ENCODE data around the gene MCTP1.

Gene MCTP1

DNA sequence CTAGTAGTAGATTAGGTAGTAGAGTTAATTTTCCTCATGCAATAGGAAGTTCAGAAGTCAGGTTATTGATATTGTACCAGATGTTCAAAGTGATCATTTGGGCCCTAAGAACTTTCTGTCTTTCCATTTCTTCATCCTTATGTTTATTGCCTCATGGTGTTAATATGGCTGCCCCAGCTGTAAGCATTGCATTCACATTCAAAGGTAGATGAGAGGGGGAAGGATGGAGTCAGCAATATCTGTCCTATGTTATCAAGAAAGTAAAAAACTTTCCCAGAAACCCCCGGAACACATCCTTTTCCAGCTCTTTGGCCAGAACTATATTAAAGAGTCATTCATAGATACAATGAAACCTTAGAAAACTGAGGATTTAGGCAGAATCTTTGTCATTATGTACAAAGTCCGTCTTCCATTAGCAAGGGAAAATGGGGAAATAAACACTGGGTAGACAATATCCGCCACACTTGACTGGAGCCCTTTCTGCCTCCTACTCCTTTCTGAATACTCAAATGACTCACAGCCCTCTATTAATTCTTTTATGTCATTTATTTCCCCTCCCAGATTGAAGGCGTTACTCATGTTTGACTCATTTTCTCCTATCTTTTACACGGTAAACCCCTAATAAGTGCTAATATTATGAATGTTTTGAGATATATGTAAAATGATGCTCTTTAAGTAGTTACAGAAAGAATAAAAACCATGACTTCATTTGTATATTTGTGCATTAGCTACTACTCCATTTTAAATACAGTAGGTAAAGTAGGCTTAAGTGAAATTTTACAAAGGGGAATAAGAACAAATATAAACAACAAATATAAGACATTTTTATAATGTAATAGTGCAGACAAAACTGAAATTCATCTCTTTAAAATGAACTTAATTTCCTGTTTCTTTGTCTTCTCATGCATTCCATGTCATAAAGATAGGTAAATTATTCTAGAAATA lies 538.8 kb downstream of the MCTP1 start:
- Histone ChIP-seq H3K9ac (ENCODE audit: low read length) (no peak overlapping the region), H3K27ac (ENCODE audit: low read length) (no peak overlapping the region; the same call in 1 of the 2 replicates), H3K4me3 (ENCODE audit: low read length) (peak overlapping the region; percentile 44), H4K20me1 (ENCODE audit: insufficient read depth, low read length) (no peaks in the 10 kb centered on the region), H3K9me3 (ENCODE audit: insufficient read depth, low read length) (no peaks in the 10 kb centered on the region), H3K36me3 (replicated peaks; ENCODE audit: low read depth, low read length) (no peaks in the 10 kb centered on the region), H3K27me3 (ENCODE audit: low read depth, low read length) (no peaks in the 10 kb centered on the region), H3K4me1 (ENCODE audit: low read length) (peaks cover 42% of the 10 kb centered on the region), H3K4me2 (ENCODE audit: low read length) (peak overlapping the region; percentile 65), H2AFZ (ENCODE audit: low read depth, low read length) (no peak overlapping the region), H3K79me2 (ENCODE audit: low read length) (no peaks in the 10 kb centered on the region)
- TF ChIP-seq, protein P1, sequence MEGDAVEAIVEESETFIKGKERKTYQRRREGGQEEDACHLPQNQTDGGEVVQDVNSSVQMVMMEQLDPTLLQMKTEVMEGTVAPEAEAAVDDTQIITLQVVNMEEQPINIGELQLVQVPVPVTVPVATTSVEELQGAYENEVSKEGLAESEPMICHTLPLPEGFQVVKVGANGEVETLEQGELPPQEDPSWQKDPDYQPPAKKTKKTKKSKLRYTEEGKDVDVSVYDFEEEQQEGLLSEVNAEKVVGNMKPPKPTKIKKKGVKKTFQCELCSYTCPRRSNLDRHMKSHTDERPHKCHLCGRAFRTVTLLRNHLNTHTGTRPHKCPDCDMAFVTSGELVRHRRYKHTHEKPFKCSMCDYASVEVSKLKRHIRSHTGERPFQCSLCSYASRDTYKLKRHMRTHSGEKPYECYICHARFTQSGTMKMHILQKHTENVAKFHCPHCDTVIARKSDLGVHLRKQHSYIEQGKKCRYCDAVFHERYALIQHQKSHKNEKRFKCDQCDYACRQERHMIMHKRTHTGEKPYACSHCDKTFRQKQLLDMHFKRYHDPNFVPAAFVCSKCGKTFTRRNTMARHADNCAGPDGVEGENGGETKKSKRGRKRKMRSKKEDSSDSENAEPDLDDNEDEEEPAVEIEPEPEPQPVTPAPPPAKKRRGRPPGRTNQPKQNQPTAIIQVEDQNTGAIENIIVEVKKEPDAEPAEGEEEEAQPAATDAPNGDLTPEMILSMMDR (IDR thresholded peaks at IDR 0.05; ENCODE audit: low read depth, low read length), result no peak
- no peak for TF ChIP-seq EZH2phosphoT487 (IDR thresholded peaks at IDR 0.05; ENCODE audit: low read depth)

DNA sequence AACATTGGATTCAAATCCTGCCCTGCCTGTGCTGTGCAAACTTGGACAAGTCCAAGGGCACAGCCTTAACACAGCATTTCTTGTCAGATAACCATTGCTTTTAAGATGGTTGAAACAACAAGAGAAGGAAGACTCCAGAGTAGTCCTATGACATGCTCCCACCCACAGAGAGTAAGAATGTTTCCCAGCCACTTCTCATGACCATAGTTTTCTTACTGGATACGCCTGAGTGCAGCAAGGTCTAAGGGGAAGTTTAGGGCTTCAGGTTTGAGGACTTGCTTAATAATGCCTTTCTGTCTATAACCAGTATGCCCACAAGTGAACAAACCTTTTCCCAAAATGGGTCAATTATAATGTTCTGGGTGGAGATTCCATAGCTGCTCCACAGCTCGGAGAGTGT lies 540.0 kb downstream of the MCTP1 start:
- Histone ChIP-seq H4K20me1 (ENCODE audit: insufficient read depth, low read length) (no peaks in the 10 kb centered on the region), H3K4me2 (ENCODE audit: low read length) (peak overlapping the region; percentile 65), H3K36me3 (replicated peaks; ENCODE audit: low read depth, low read length) (no peaks in the 10 kb centered on the region), H3K4me3 (ENCODE audit: low read length) (no peak overlapping the region), H2AFZ (ENCODE audit: low read depth, low read length) (no peak overlapping the region), H3K27ac (ENCODE audit: low read length) (no peak overlapping the region), H3K4me1 (ENCODE audit: low read length) (peaks cover 42% of the 10 kb centered on the region), H3K27me3 (ENCODE audit: low read depth, low read length) (no peaks in the 10 kb centered on the region), H3K9me3 (ENCODE audit: insufficient read depth, low read length) (no peaks in the 10 kb centered on the region), H3K79me2 (ENCODE audit: low read length) (no peaks in the 10 kb centered on the region), H3K9ac (ENCODE audit: low read length) (no peak overlapping the region)
- no peak for TF ChIP-seq EZH2phosphoT487 (IDR thresholded peaks at IDR 0.05; ENCODE audit: low read depth)
- TF ChIP-seq, protein P1 (IDR thresholded peaks at IDR 0.05; ENCODE audit: low read depth, low read length), result no peak

DNA sequence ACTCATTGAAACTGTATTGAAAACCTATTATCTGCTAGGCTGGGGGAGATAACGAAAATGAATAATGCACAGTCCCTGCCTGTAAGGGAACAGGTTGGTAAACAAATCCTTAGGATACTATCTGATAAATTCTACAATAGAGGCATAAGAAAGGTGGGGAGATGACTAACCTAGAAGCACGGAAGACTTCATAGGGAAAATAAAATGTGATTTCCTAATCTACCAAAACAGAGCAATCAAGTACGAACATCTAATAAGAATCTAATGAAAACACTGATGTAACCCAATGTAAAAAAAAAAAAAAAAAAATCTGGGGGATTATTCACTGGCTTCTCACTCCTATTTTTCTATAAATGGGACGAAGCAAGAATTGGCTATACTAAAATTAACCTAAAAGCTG lies 542.0 kb downstream of the MCTP1 start:
- H3K36me3 ChIP-seq (replicated peaks; ENCODE audit: low read depth, low read length), result no peaks in the 10 kb centered on the region
- H3K4me2 ChIP-seq (ENCODE audit: low read length), result no peak overlapping the region
- peaks cover 36% of the 10 kb centered on the region for H3K4me1 ChIP-seq (ENCODE audit: low read length)
- H2AFZ ChIP-seq (ENCODE audit: low read depth, low read length), result no peak overlapping the region
- H3K4me3 ChIP-seq (ENCODE audit: low read length), result no peak overlapping the region
- no peak overlapping the region for H3K27ac ChIP-seq (ENCODE audit: low read length)
- TF ChIP-seq, protein P1 (IDR thresholded peaks at IDR 0.05; ENCODE audit: low read depth, low read length), result no peak
- no peak for TF ChIP-seq EZH2phosphoT487 (IDR thresholded peaks at IDR 0.05; ENCODE audit: low read depth)
- no peaks in the 10 kb centered on the region for H3K9me3 ChIP-seq (ENCODE audit: insufficient read depth, low read length)
- no peak overlapping the region for H3K9ac ChIP-seq (ENCODE audit: low read length)
- no peaks in the 10 kb centered on the region for H4K20me1 ChIP-seq (ENCODE audit: insufficient read depth, low read length)
- H3K27me3 ChIP-seq (ENCODE audit: low read depth, low read length), result no peaks in the 10 kb centered on the region
- H3K79me2 ChIP-seq (ENCODE audit: low read length), result no peaks in the 10 kb centered on the region

DNA sequence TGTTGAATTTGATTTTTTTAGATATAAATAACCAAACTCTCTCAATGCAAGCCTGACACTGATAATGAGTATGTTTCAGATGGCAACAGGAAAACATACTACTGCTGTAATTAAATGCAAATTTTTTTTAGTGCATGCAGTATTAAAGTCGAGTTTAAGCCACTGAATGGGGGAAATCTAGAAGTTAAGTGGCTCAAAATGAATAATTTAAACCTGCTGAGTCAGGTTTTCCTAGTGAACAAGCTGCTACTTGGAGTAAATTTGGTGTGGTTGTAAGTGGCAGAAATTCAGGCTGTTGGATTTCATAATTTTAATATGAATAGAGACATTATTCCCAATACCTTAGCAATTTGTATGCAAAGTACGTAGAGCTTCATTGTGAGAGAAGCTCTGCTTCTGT lies 544.6 kb downstream of the MCTP1 start:
- no peak overlapping the region for H3K27ac ChIP-seq (ENCODE audit: low read length)
- no peak overlapping the region for H3K4me3 ChIP-seq (ENCODE audit: low read length)
- H3K79me2 ChIP-seq (ENCODE audit: low read length), result no peaks in the 10 kb centered on the region
- no peaks in the 10 kb centered on the region for H4K20me1 ChIP-seq (ENCODE audit: insufficient read depth, low read length)
- H3K4me2 ChIP-seq (ENCODE audit: low read length), result no peak overlapping the region
- TF ChIP-seq EZH2phosphoT487 (IDR thresholded peaks at IDR 0.05; ENCODE audit: low read depth), result no peak
- TF ChIP-seq, protein P1 (IDR thresholded peaks at IDR 0.05; ENCODE audit: low read depth, low read length), result no peak
- no peaks in the 10 kb centered on the region for H3K27me3 ChIP-seq (ENCODE audit: low read depth, low read length)
- H3K4me1 ChIP-seq (ENCODE audit: low read length), result peaks cover 14% of the 10 kb centered on the region
- H3K9me3 ChIP-seq (ENCODE audit: insufficient read depth, low read length), result no peaks in the 10 kb centered on the region
- H3K9ac ChIP-seq (ENCODE audit: low read length), result no peak overlapping the region
- no peak overlapping the region for H2AFZ ChIP-seq (ENCODE audit: low read depth, low read length)
- H3K36me3 ChIP-seq (replicated peaks; ENCODE audit: low read depth, low read length), result no peaks in the 10 kb centered on the region

Measured in OCI-LY3 (cell line).